ENCODE measurements around the gene CCDC92. TPM values are rescaled to one million over a fixed set of nuclear protein-coding genes. Genes with fewer than 3 reads are reported as not detected.

The CCDC92 gene
- total and polyA plus RNA-seq, 10 of the 15 experiments (the other 5 are each of a cell fraction or from before 2014, with no cell fraction given), result 0.53 to 11.8 (median 4.2) TPM

GRCh38 chr12:123989168-123989567 lies 16.5 kb upstream of the CCDC92 start:
- H3K27ac ChIP-seq (ENCODE audit: control insufficient read depth, insufficient read depth), result no peak overlapping the region
- ChIA-PET POLR2A (no interaction called here), SMC1A (ENCODE audit: uncharacterized antibody, unreplicated experiment) (no interaction called here), CTCF (interaction anchor here (7.7 kb wide), 1 partner anchor 86 kb away, joined by 101 read pairs; no protein-coding TSS in a partner anchor), RAD21 (ENCODE audit: unreplicated experiment) (no interaction called here)
- in situ Hi-C loops (cut with MboI) (no loop called here), intact Hi-C loops (cut with micrococcal nuclease; ENCODE audit: unreplicated experiment) (loop anchor here (10.0 kb wide), 1 partner anchor 354 kb away; the partner anchor contains the start of genes EIF2B1 and GTF2H3)
- H3K79me2 ChIP-seq (ENCODE audit: control insufficient read depth, insufficient read depth, low read length), result peaks cover 1% of the 10 kb centered on the region
- H3K36me3 ChIP-seq (ENCODE audit: control insufficient read depth in 2 of 2, insufficient read depth in 2 of 2, low read length in 1 of 2), result peaks cover 3 to 32% of the 10 kb centered on the region in 2 experiments
- H4K20me1 ChIP-seq (ENCODE audit: control insufficient read depth, insufficient read depth), result no peaks in the 10 kb centered on the region; the same call in 1 of the 2 replicates
- H3K4me2 ChIP-seq (ENCODE audit: control insufficient read depth, insufficient read depth), result no peak overlapping the region
- 98% methylated on average over 5 of the region's 5 CpGs for WGBS (ENCODE audit: insufficient coverage, insufficient replicate concordance, low lambda C conversion rate, missing lambda C conversion rate)
- BruUV-seq (replicated peaks), result no TSS peak
- H3K9ac ChIP-seq (ENCODE audit: control insufficient read depth, insufficient read depth, low read length), result no peak overlapping the region
- H2AFZ ChIP-seq (ENCODE audit: control insufficient read depth, low read depth, low read length), result no peak overlapping the region
- DNase-seq (ENCODE audit: low read depth, low spot score), result no peak
- H3K4me1 ChIP-seq (ENCODE audit: control insufficient read depth, insufficient read depth, low read length), result peaks cover 9% of the 10 kb centered on the region
- H3K9me3 ChIP-seq (replicated peaks; ENCODE audit: control insufficient read depth, insufficient read depth, low read length), result no peaks in the 10 kb centered on the region
- no peak for FAIRE-seq
- no peaks in the 10 kb centered on the region for H3K27me3 ChIP-seq (replicated peaks in 1 of 2; ENCODE audit: control insufficient read depth in 2 of 2, insufficient read depth in 2 of 2, low read length in 1 of 2)
- no peak for ATAC-seq
- TF ChIP-seq SMAD1 (IDR thresholded peaks at IDR 0.05; ENCODE audit: low read depth, partially characterized antibody) (no peak), HSF1 (IDR thresholded peaks at IDR 0.05; ENCODE audit: low read depth, low read length) (no peak), SMAD5 (IDR thresholded peaks at IDR 0.05; ENCODE audit: low read depth) (no peak), POLR2AphosphoS5 (IDR thresholded peaks at IDR 0.05; ENCODE audit: low read length) (no peak), PBX3 (IDR thresholded peaks at IDR 0.05; ENCODE audit: insufficient replicate concordance, low read depth, low read length) (no peak), HDAC6 (IDR thresholded peaks at IDR 0.05; ENCODE audit: unreplicated experiment) (no peak), ZBTB33 (IDR thresholded peaks at IDR 0.05) (no peak), PAX8 (IDR thresholded peaks at IDR 0.05) (no peak), LARP7 (IDR thresholded peaks at IDR 0.05) (no peak), MXI1 (IDR thresholded peaks at IDR 0.05; ENCODE audit: low read depth, low read length) (no peak), TARDBP (IDR thresholded peaks at IDR 0.05; ENCODE audit: borderline replicate concordance) (no peak), FOXK2 (IDR thresholded peaks at IDR 0.05) (no peak), TCF3 (IDR thresholded peaks at IDR 0.05; ENCODE audit: borderline replicate concordance, insufficient read depth, low read depth, low read length) (no peak), RBBP5 (conservative IDR thresholded peaks at IDR 0.05) (no peak), POLR2A (IDR thresholded peaks at IDR 0.05; ENCODE audit: low read depth, low read length) (no peak)
- no peak overlapping the region for H3K4me3 ChIP-seq

Measured in GM12878 (cell line).